Neural progenitor cell (in vitro differentiated cells): ENCODE measurements around the gene GM2A.

ENCODE experiments used
- CTCF ChIP-seq: fragments of 200-600 bp; sonication (generic); IDR thresholded peaks from 2 replicates; pipeline ENCODE4 v1.5.1; 2017; ENCODE audit warnings: antibody characterized with exemption, mild to moderate bottlenecking
- EZH2 ChIP-seq: fragments of 200-600 bp; sonication (generic); IDR thresholded peaks from 2 replicates; pipeline ENCODE4 v1.6.1; 2017; ENCODE audit warnings: antibody characterized with exemption, mild to moderate bottlenecking, moderate library complexity
- EZH2phosphoT487 ChIP-seq: fragments of 200-600 bp; sonication (generic); IDR thresholded peaks from 2 replicates; pipeline ENCODE4 v1.6.1; 2017; ENCODE audit warnings: antibody characterized with exemption

GRCh38 chr5:151214614-151215545 is 38.1 kb upstream of the GM2A start:
- TF ChIP-seq CTCF (no peak), EZH2phosphoT487 (no peak), EZH2 (no peak)
